Activated CD4-positive, alpha-beta memory T cell treated with anti-CD3 and anti-CD28 coated beads for 36 hours (primary cell): Measurements from ENCODE around the gene GRID1. TPM values are rescaled to one million over a fixed set of nuclear protein-coding genes. Genes with fewer than 3 reads are reported as not detected.

Experiments
- CTCF ChIA-PET: fragments of 350-600 bp; sonication (Branson Sonifier 250); formaldehyde crosslinking; loops from one replicate; lab custom pipeline; 2021; ENCODE audit warnings: antibody characterized with exemption, inconsistent platforms; lab: Charles Lee
- POLR2A ChIA-PET: fragments of 350-600 bp; sonication (Branson Sonifier 250); formaldehyde crosslinking; loops from one replicate; lab custom pipeline; 2021; ENCODE audit warnings: antibody characterized with exemption; lab: Charles Lee
- DNase-seq: peaks from one replicate; pipeline ENCODE4 v3.0.0-alpha.2; 2020
- H3K27ac Mint-ChIP-seq: one replicate; pipeline ENCODE4 v1.8.0; 2021; ENCODE audit warnings: mixed read lengths
- H3K27me3 Mint-ChIP-seq: one replicate; pipeline ENCODE4 v1.8.0; 2021; ENCODE audit warnings: mixed read lengths
- H3K36me3 Mint-ChIP-seq: one replicate; pipeline ENCODE4 v1.8.0; 2021; ENCODE audit warnings: mixed read lengths
- H3K4me1 Mint-ChIP-seq: one replicate; pipeline ENCODE4 v1.8.0; 2021; ENCODE audit warnings: low read depth, mixed read lengths
- H3K4me3 Mint-ChIP-seq: one replicate; pipeline ENCODE4 v1.8.0; 2021; ENCODE audit warnings: mild to moderate bottlenecking, mixed read lengths
- H3K9me3 Mint-ChIP-seq: one replicate; pipeline ENCODE4 v1.8.0; 2021; ENCODE audit warnings: mixed read lengths
- intact Hi-C: fragments of 100-400 bp; cut with micrococcal nuclease; formaldehyde crosslinking; loops from one replicate; pipeline ENCODE4 v1.15.1; 2023
- total RNA-seq, 2 experiments: library from RNA; stranded (reverse); gene quantifications; one replicate each; pipeline ENCODE4 v1.2.3, GENCODE V29; 2021

Gene GRID1
- total RNA-seq, 2 experiments from 2014 or later: not detected

DNA sequence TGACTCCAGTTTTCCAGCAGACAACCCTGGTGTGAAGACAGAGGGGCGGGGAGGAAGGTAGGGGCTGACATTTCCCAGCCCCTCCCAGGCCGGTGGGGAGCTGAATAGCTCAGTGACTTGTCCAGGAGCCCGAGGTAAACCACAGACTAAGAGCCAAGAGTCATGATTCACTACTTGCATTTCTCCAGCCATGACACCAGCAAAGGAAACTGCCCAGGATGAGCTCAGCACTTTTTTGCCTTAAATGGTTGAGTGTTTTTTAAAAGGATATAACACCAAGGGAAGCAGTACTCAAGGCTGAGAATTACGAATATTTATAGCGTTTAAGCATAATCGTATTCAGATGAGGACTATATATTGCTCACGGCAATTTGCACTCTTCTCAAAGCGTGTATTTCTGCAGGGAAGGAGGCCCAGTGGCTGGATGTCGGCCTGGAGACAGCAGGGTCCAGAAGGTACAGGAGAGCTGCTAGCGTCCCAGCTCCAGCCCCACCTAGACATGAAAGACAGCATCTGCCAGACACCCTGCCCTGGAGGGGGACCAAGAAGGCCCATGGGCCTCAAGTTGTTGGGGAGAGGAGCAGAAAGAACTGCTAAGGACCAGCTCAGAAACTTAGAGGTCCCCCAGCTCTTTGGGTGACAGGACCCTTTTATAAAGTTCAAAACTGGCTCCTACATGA lies 141.4 kb downstream of the GRID1 start:
- Mint-ChIP-seq H3K4me3 (no peak overlapping the region), H3K4me1 (no peaks in the 10 kb centered on the region), H3K36me3 (no peaks in the 10 kb centered on the region), H3K27me3 (no peaks in the 10 kb centered on the region), H3K27ac (no peak overlapping the region), H3K9me3 (no peaks in the 10 kb centered on the region)
- DNase-seq: no peak
- intact Hi-C loops: no loop called here
- CTCF ChIA-PET: no interaction called here
- POLR2A ChIA-PET: no interaction called here

DNA sequence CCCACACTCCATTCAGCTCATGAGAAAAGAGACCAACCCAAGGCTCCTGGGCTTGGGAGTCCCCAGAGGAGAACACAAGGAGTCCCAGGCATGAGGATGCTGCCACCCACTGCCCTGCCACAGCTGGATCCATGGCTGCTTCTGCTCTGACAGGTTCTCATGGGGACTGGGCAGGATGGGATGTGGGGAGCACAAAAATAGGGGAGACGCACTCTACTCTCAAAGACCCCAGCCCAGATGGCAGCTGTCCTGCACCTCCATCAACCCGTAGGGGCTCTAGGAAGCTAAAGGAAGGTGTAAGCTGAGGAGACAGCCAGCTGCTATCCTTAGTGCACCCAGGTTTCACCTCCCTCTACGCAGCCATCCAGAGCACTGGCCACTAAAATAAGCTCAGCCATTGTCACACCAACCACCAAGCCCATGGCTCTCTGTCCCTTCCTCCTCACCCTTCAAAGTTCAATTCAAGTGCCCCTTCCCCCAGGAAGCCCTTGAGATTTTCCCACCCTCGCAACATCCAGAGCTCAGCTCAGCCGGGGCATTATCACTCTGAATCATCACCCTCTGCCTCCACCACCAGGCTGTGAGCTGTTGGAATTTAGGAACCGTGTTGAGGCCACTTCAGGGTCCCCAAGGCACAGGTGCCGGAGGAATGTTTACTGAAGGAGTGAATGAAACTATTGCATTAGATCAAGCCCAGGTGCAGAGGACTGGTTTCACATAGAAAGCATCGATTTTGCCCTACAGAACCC lies 142.1 kb downstream of the GRID1 start:
- Mint-ChIP-seq H3K4me1 (no peaks in the 10 kb centered on the region), H3K27ac (no peak overlapping the region), H3K9me3 (no peaks in the 10 kb centered on the region), H3K36me3 (no peaks in the 10 kb centered on the region), H3K4me3 (no peak overlapping the region), H3K27me3 (no peaks in the 10 kb centered on the region)
- intact Hi-C loops: no loop called here
- DNase-seq: no peak
- POLR2A ChIA-PET: no interaction called here
- CTCF ChIA-PET: no interaction called here

DNA sequence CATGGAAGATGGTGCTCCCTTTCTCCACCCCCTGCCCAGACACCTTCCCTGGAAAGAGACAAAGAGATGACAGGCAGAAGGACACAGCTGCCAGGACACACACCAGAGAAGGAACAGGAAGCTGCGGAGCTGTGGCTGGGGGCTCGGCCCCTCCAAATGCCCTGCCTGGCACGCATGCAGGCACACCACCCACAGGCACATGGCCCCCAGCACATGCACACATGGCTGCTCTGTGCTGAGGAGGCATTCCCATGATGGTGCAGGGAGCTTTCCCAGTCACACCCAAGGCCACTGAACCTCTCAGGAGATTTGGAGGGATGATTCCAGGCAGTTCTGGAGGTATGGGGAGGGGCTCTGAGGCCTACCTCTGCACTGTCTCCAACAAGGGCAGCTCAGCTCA lies 143.3 kb downstream of the GRID1 start:
- POLR2A ChIA-PET: no interaction called here
- Mint-ChIP-seq H3K27me3 (no peaks in the 10 kb centered on the region), H3K4me1 (no peaks in the 10 kb centered on the region), H3K36me3 (no peaks in the 10 kb centered on the region), H3K4me3 (no peak overlapping the region), H3K9me3 (no peaks in the 10 kb centered on the region), H3K27ac (no peak overlapping the region)
- intact Hi-C loops: no loop called here
- CTCF ChIA-PET: no interaction called here
- DNase-seq: no peak

DNA sequence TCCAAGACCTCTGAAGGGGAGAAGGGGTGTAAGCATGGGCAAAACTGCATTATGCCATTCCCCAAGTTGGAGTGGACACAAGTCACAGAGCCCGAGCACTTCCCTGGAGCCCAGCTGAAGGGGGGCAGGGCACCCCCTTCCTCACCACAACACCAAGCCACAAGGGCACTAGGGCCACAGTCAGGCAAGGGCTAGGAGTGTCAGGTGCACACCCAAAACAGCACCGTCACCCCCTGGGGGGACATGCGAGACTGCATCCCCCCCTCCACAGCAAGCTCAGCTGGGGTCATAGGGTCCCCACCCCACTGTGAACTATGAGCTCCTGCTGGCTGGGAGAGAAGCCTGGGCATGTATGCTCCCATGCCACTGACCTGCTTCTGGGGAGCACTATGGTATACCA lies 143.9 kb downstream of the GRID1 start:
- Mint-ChIP-seq H3K4me1 (no peaks in the 10 kb centered on the region), H3K27me3 (no peaks in the 10 kb centered on the region), H3K36me3 (no peaks in the 10 kb centered on the region), H3K9me3 (no peaks in the 10 kb centered on the region), H3K4me3 (no peak overlapping the region), H3K27ac (no peak overlapping the region)
- DNase-seq: no peak
- CTCF ChIA-PET: no interaction called here
- POLR2A ChIA-PET: no interaction called here
- intact Hi-C loops: no loop called here

DNA sequence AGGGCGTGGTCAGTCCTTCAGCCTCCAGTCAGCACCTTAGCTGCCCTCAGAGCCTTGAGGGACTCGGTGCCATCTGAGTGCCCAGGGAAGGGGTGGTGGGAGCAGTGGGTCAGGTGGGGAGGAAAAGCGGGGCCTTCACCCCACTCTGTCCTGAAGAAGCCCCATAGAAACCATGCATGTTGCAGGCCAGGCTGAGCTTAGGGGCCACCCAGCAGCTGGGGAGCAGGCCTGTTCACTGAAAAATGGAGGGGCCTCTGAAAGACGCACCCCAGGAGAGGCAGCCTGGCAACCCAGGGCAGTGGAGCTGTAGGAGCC lies 144.3 kb downstream of the GRID1 start:
- Mint-ChIP-seq H3K9me3 (no peaks in the 10 kb centered on the region), H3K36me3 (no peaks in the 10 kb centered on the region), H3K4me1 (no peaks in the 10 kb centered on the region), H3K4me3 (no peak overlapping the region), H3K27ac (no peak overlapping the region), H3K27me3 (no peaks in the 10 kb centered on the region)
- POLR2A ChIA-PET: no interaction called here
- intact Hi-C loops: no loop called here
- CTCF ChIA-PET: no interaction called here
- no peak for DNase-seq

DNA sequence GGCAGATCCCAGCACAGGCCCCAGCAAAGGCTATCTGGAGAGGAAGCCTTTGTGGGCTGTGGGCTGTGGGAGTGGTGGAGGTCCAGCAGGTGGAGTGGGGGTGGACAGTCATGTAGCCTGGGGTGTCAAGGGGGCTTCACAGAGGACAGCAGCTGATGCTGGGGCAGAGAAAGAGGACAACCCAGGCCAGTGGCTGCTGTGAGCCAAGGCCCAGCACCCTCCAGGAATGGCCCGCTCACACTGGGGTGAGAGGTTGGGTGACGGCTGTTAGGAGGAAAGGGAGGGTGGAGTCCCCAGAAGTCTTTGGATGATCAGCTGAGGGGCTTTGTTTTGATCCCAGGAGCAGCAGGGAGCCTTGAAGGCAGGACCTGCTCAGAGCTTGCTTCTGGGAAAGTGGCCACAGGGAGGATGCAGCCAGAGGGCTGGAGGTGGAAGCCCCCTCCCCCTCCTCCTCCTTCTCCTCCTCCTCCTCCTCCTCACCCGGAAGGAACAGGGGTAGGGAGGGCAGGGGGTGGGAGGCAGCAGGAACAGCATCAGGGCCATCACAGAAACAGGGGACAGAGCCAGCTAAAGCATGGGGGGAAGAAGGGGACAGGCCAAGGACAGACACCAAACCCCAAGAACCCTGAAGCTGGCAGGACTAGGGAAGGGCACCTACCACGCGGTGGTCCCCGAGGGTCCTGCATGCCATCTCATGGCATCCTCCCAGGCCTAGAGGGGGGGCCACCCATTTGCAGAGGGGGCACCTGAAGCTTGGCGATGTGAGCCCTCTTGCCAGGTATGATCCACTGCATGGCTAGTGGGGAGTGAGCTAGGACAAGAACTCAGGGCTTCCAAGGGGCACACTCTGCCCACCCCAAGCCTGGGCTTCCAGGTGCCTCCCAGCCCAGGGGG lies 144.9 kb downstream of the GRID1 start:
- ChIA-PET POLR2A (no interaction called here), CTCF (no interaction called here)
- DNase-seq: no peak
- H3K27ac Mint-ChIP-seq: no peak overlapping the region
- intact Hi-C loops: no loop called here
- H3K4me3 Mint-ChIP-seq: no peak overlapping the region
- H3K9me3 Mint-ChIP-seq: no peaks in the 10 kb centered on the region
- no peaks in the 10 kb centered on the region for H3K36me3 Mint-ChIP-seq
- no peaks in the 10 kb centered on the region for H3K27me3 Mint-ChIP-seq
- no peaks in the 10 kb centered on the region for H3K4me1 Mint-ChIP-seq

DNA sequence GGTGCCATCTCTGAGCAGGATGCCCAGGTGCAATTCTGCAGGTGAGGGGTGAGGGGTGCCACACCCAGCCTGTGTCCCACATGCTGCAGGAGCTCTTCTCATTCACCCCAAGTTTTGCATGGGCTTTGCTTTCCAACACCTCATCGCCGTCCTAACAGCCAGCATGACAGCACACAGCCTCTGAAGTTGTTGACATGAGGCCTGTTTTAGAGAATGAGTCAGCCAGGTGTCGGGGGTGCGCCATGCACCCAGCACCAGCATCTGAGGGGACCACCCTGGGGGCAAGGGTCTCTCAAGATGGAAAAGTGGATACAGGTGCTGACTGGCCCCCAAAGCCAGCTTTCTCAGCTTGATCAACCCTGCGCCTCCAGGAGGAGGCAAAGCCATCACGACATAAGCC lies 146.0 kb downstream of the GRID1 start:
- Mint-ChIP-seq H3K4me3 (no peak overlapping the region), H3K36me3 (no peaks in the 10 kb centered on the region), H3K4me1 (no peaks in the 10 kb centered on the region), H3K27me3 (no peaks in the 10 kb centered on the region), H3K9me3 (no peaks in the 10 kb centered on the region), H3K27ac (no peak overlapping the region)
- no peak for DNase-seq
- ChIA-PET POLR2A (no interaction called here), CTCF (no interaction called here)
- intact Hi-C loops: no loop called here

DNA sequence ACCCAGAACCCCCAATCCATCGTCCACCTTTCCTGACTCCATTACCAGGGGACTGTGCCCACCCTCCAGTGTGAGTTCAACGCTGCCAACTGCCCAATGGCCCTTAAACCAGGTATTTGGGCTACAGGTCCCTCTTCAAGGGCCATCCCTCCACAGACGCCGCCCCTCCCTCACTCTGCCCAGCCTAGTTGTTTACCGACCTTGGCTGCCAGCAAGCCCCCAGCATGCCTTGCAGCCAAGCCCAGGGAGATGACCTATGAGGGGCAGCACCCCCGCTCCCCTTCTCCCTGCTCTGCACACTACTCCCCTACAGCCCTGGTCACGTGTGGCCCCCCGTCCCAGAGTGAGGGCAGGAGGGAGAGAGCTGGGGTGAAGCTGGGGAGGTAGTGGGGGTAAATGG lies 147.3 kb downstream of the GRID1 start:
- no peak for DNase-seq
- Mint-ChIP-seq H3K4me1 (no peaks in the 10 kb centered on the region), H3K36me3 (no peaks in the 10 kb centered on the region), H3K27ac (no peak overlapping the region), H3K4me3 (no peak overlapping the region), H3K9me3 (no peaks in the 10 kb centered on the region), H3K27me3 (no peaks in the 10 kb centered on the region)
- intact Hi-C loops: no loop called here
- CTCF ChIA-PET: no interaction called here
- POLR2A ChIA-PET: no interaction called here

DNA sequence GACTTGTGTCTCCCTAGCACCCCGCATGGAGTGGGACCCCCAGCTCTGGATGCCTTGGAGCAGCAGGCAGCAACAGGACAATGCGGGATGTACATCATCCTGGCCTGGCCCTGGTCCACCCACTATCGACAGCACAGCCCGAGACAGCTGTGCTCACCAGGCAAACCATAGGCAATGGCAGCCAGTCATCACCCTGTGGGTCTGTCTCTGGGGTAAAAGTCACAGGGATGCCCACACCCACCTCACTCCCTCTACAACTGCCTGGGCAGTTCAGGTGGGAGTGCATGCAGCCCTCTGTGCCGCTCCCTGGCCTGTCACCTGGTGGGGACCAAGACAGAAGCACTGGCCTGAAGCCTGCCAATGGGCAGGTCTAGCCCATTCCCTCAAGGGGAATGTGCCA lies 147.8 kb downstream of the GRID1 start:
- Mint-ChIP-seq H3K4me3 (no peak overlapping the region), H3K36me3 (no peaks in the 10 kb centered on the region), H3K9me3 (no peaks in the 10 kb centered on the region), H3K27ac (no peak overlapping the region), H3K27me3 (no peaks in the 10 kb centered on the region), H3K4me1 (no peaks in the 10 kb centered on the region)
- no peak for DNase-seq
- intact Hi-C loops: no loop called here
- POLR2A ChIA-PET: no interaction called here
- CTCF ChIA-PET: no interaction called here

DNA sequence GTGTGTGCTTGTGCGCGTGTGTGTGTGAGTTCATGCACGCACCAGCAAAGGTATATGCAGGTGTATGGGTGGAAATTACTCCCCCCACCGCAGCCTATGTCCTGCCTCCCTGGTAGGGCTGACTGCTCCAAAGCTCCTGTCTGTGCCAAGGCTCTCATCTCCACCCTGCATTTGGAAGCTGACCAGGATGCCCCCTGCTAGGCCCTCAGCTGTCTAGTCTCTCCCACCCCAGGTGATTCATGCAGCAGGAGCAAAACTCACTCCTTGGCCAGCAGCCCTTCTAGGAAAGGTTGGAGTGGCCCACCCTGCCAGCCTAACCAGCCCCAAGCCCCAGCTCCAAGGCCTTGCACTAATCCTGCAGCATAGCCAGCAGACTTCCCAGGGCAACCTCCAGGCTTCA lies 148.4 kb downstream of the GRID1 start:
- intact Hi-C loops: no loop called here
- H3K27ac Mint-ChIP-seq: no peak overlapping the region
- no peaks in the 10 kb centered on the region for H3K9me3 Mint-ChIP-seq
- POLR2A ChIA-PET: no interaction called here
- H3K36me3 Mint-ChIP-seq: no peaks in the 10 kb centered on the region
- H3K27me3 Mint-ChIP-seq: no peaks in the 10 kb centered on the region
- no peaks in the 10 kb centered on the region for H3K4me1 Mint-ChIP-seq
- H3K4me3 Mint-ChIP-seq: no peak overlapping the region
- CTCF ChIA-PET: no interaction called here
- no peak for DNase-seq

DNA sequence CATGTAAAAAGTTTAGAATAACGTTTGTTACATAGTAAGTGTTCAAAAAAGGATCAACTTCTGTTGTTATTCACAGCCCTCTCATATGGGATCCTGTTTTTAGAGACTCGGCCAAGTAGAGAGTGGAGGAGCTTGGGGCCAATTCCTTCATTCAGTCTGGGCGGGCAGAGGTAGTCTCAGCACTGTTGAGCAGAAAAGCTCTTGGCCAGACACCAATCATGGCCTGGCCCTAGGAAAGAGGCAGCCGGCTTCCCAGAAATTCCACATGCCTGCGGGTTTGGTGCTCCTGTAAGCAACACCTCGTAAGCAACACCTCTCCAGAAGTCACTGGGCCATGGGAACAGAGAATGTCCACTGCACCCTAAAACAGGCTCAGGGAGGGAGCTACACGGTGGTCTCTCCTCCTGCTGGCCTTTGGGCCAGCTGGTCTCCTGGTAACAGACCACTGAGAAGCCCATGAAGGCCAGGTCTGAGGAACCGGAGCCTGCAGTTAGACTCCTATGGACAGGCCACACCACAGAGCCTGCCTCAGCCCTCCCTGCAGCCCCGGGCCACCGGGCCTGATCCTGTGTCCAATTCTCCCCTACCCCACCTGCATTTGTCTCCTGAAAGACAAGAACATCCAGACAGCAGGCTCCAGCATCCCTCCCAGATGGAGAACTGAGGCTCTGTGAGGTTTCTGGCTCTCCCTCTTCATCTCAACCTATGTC lies 149.1 kb downstream of the GRID1 start:
- no peak for DNase-seq
- Mint-ChIP-seq H3K36me3 (no peaks in the 10 kb centered on the region), H3K9me3 (no peaks in the 10 kb centered on the region), H3K4me3 (no peak overlapping the region), H3K27ac (no peak overlapping the region), H3K4me1 (no peaks in the 10 kb centered on the region), H3K27me3 (no peaks in the 10 kb centered on the region)
- CTCF ChIA-PET: interaction anchor here (1.3 kb wide), 1 partner anchor 221 kb away, joined by 3 read pairs; no protein-coding TSS in a partner anchor
- intact Hi-C loops: no loop called here
- POLR2A ChIA-PET: no interaction called here

DNA sequence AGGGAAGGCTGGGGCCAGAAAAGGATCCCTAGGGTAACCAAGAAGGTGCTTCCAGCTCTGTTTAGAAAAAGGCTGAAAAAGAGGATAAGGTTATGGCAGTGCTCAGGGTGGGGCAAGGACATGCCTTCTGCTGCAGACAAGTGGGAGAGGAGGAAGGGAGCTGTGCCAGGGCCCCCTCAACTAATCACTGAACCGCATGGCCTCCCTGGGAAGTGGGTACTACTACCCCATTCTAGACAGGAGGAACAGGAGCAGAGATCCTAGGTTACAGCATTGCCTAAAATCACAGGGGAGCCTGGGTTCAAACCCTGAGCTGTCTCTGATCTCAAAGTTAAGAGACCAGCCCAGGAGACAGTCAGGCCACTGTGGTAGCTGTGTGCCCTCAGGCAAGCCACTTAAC lies 149.7 kb downstream of the GRID1 start:
- Mint-ChIP-seq H3K4me1 (no peaks in the 10 kb centered on the region), H3K4me3 (no peak overlapping the region), H3K36me3 (no peaks in the 10 kb centered on the region), H3K9me3 (no peaks in the 10 kb centered on the region), H3K27me3 (no peaks in the 10 kb centered on the region), H3K27ac (no peak overlapping the region)
- POLR2A ChIA-PET: no interaction called here
- no peak for DNase-seq
- intact Hi-C loops: no loop called here
- CTCF ChIA-PET: interaction anchor here (1.3 kb wide), 1 partner anchor 221 kb away, joined by 3 read pairs; no protein-coding TSS in a partner anchor
